ENCODE results near the gene GRIK1.

The GRIK1 gene

GRCh38 chr21:29712818-29713217 is 227.0 kb downstream of the GRIK1 start:
- no peak for DNase-seq

- DNase-seq = no peak
Observed at GRCh38 chr21:29711236-29711635, 228.6 kb downstream of the GRIK1 start.

- DNase-seq = no peak
Observed at GRCh38 chr21:29710498-29710897, 229.3 kb downstream of the GRIK1 start.

GRCh38 chr21:29708401-29708800 is 231.4 kb downstream of the GRIK1 start:
- no peak for DNase-seq

GRCh38 chr21:29704719-29705118 is 235.1 kb downstream of the GRIK1 start:
- DNase-seq = no peak

GRCh38 chr21:29701676-29702075 is 238.1 kb downstream of the GRIK1 start:
- DNase-seq = no peak

GRCh38 chr21:29697555-29698193 is 242.1 kb downstream of the GRIK1 start:
- DNase-seq = no peak

GRCh38 chr21:29696937-29697336 is 242.9 kb downstream of the GRIK1 start:
- DNase-seq = no peak

- DNase-seq = no peak
Observed at GRCh38 chr21:29691616-29692491, 247.9 kb downstream of the GRIK1 start.

- DNase-seq = no peak
Observed at GRCh38 chr21:29689753-29690152, 250.0 kb downstream of the GRIK1 start.

- DNase-seq = no peak
Observed at GRCh38 chr21:29684106-29684505, 255.7 kb downstream of the GRIK1 start.

- DNase-seq = no peak
Observed at GRCh38 chr21:29682800-29683199, 257.0 kb downstream of the GRIK1 start.

- no peak for DNase-seq
Observed at GRCh38 chr21:29680273-29680672, 259.5 kb downstream of the GRIK1 start.

- no peak for DNase-seq
Observed at GRCh38 chr21:29678626-29679025, 261.2 kb downstream of the GRIK1 start.

GRCh38 chr21:29677326-29677725 is 262.5 kb downstream of the GRIK1 start:
- DNase-seq = no peak

GRCh38 chr21:29676395-29676794 is 263.4 kb downstream of the GRIK1 start:
- DNase-seq = no peak

GRCh38 chr21:29675451-29675850 is 264.3 kb downstream of the GRIK1 start:
- no peak for DNase-seq

GRCh38 chr21:29674343-29674742 is 265.5 kb downstream of the GRIK1 start:
- DNase-seq = no peak

- DNase-seq = no peak
Observed at GRCh38 chr21:29673096-29673610, 266.6 kb downstream of the GRIK1 start.

GRCh38 chr21:29671728-29672127 is 268.1 kb downstream of the GRIK1 start:
- no peak for DNase-seq

- no peak for DNase-seq
Observed at GRCh38 chr21:29670228-29670627, 269.6 kb downstream of the GRIK1 start.

GRCh38 chr21:29669416-29669815 is 270.4 kb downstream of the GRIK1 start:
- no peak for DNase-seq

GRCh38 chr21:29667651-29668050 is 272.1 kb downstream of the GRIK1 start:
- no peak for DNase-seq

- no peak for DNase-seq
Observed at GRCh38 chr21:29664615-29665014, 275.2 kb downstream of the GRIK1 start.
